ENCODE results near the gene RBM33.

- no peak for TF ChIP-seq CTCF (IDR thresholded peaks at IDR 0.05)
- no peak for TF ChIP-seq ESRRA (CRISPR knock-in tag; IDR thresholded peaks at IDR 0.05; ENCODE audit: borderline replicate concordance)
- TF ChIP-seq NFYB (CRISPR knock-in tag; conservative IDR thresholded peaks at IDR 0.05; ENCODE audit: low read depth) = no peak
- no peak for TF ChIP-seq MAX (CRISPR knock-in tag; IDR thresholded peaks at IDR 0.05)
- no peak for TF ChIP-seq E2F4 (CRISPR knock-in tag; IDR thresholded peaks at IDR 0.05; ENCODE audit: borderline replicate concordance, low read depth)
- no peak for TF ChIP-seq TP53 (CRISPR knock-in tag; IDR thresholded peaks at IDR 0.05)
- TF ChIP-seq, protein P1, sequence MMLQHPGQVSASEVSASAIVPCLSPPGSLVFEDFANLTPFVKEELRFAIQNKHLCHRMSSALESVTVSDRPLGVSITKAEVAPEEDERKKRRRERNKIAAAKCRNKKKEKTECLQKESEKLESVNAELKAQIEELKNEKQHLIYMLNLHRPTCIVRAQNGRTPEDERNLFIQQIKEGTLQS (CRISPR knock-in tag; conservative IDR thresholded peaks at IDR 0.05) = no peak
- TF ChIP-seq NFE2L1 (CRISPR knock-in tag; IDR thresholded peaks at IDR 0.05) = no peak
- TF ChIP-seq, protein P2, sequence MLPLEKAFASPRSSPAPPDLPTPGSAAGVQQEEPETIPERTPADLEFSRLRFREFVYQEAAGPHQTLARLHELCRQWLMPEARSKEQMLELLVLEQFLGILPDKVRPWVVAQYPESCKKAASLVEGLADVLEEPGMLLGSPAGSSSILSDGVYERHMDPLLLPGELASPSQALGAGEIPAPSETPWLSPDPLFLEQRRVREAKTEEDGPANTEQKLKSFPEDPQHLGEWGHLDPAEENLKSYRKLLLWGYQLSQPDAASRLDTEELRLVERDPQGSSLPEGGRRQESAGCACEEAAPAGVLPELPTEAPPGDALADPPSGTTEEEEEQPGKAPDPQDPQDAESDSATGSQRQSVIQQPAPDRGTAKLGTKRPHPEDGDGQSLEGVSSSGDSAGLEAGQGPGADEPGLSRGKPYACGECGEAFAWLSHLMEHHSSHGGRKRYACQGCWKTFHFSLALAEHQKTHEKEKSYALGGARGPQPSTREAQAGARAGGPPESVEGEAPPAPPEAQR (CRISPR knock-in tag; IDR thresholded peaks at IDR 0.05) = no peak
- TF ChIP-seq ZBTB43 (CRISPR knock-in tag; IDR thresholded peaks at IDR 0.05) = no peak
- TF ChIP-seq IRF1 (CRISPR knock-in tag; IDR thresholded peaks at IDR 0.05) = no peak
Measured at GRCh38 chr7:155603205-155603857, 41.1 kb upstream of the RBM33 start.

Measured in WTC11 (cell line).